HepG2 (cell line): Measurements from ENCODE around the gene RASL12. TPM values are rescaled to one million over a fixed set of nuclear protein-coding genes. Genes with fewer than 3 reads are reported as not detected.

Experiments
- AGO2 ChIP-seq: fragments of 200-400 bp; formaldehyde crosslinking; optimal IDR thresholded peaks from 2 replicates; pipeline ENCODE3; 2017; ENCODE audit warnings: mild to moderate bottlenecking, low read depth, low read length, moderate library complexity
- BRF2 ChIP-seq: sonication (generic); formaldehyde crosslinking; IDR thresholded peaks from 2 replicates; pipeline ENCODE4 v1.8.1; 2022; ENCODE audit warnings: mild to moderate bottlenecking, missing genetic modification reagents
- CREM ChIP-seq, 2 experiments: sonication (generic) in 1 of 2; formaldehyde crosslinking in 1 of 2; IDR thresholded peaks; 2 replicates each; pipeline versions ENCODE4 v1.4.0 to v1.6.1; 2016 to 2020; ENCODE audit warnings: antibody characterized with exemption in 1 of 2, mild to moderate bottlenecking in 1 of 2, missing genetic modification reagents in 1 of 2
- FOXK1 ChIP-seq: sonication (generic); formaldehyde crosslinking; IDR thresholded peaks from 2 replicates; pipeline ENCODE4 v1.4.0; 2020; ENCODE audit warnings: low read depth, missing genetic modification reagents, borderline replicate concordance
- HDAC1 ChIP-seq: sonication (generic); formaldehyde crosslinking; IDR thresholded peaks from 2 replicates; pipeline ENCODE4 v1.5.1; 2020; ENCODE audit warnings: mild to moderate bottlenecking, missing genetic modification reagents
- JUN ChIP-seq: sonication (generic); formaldehyde crosslinking; IDR thresholded peaks from 2 replicates; pipeline ENCODE4 v1.4.0; 2020; ENCODE audit warnings: mild to moderate bottlenecking, missing genetic modification reagents
- PAX8 ChIP-seq: sonication (generic); formaldehyde crosslinking; IDR thresholded peaks from 2 replicates; pipeline ENCODE4 v1.8.0; 2022; ENCODE audit warnings: mild to moderate bottlenecking, missing genetic modification reagents, borderline replicate concordance
- REST ChIP-seq, 2 experiments: IDR thresholded peaks; 2 replicates each; pipeline ENCODE4 v1.6.1; 2011 to 2012; ENCODE audit warnings: low read length in 2 of 2, borderline replicate concordance in 1 of 2, low read depth in 1 of 2, mild to moderate bottlenecking in 1 of 2, moderate library complexity in 1 of 2
- SIN3A ChIP-seq: IDR thresholded peaks from 2 replicates; pipeline ENCODE4 v1.6.1; 2011; ENCODE audit warnings: low read depth, mild to moderate bottlenecking, control low read depth, low read length, borderline replicate concordance
- TGIF2 ChIP-seq: IDR thresholded peaks from 2 replicates; pipeline ENCODE4 v1.6.1; 2016; ENCODE audit warnings: control low read depth, missing compliant biosample characterization
- ZBTB1 ChIP-seq: sonication (generic); formaldehyde crosslinking; IDR thresholded peaks from 2 replicates; pipeline ENCODE4 v1.4.0; 2020; ENCODE audit warnings: missing genetic modification reagents, borderline replicate concordance
- ZKSCAN1 ChIP-seq: fragments of 150-350 bp; IDR thresholded peaks from 2 replicates; pipeline ENCODE4 v1.6.1; 2014; ENCODE audit warnings: low read length
- ZNF614 ChIP-seq: IDR thresholded peaks from 2 replicates; pipeline ENCODE4 v1.6.1; 2018; ENCODE audit warnings: missing biosample characterization, missing genetic modification reagents, inconsistent platforms, borderline replicate concordance
- ZNF740 ChIP-seq: sonication (generic); formaldehyde crosslinking; IDR thresholded peaks from 2 replicates; pipeline ENCODE4 v1.4.0; 2020; ENCODE audit warnings: missing genetic modification reagents
- ZSCAN31 ChIP-seq: sonication (generic); formaldehyde crosslinking; IDR thresholded peaks from 2 replicates; pipeline ENCODE4 v1.5.0; 2020; ENCODE audit warnings: low read depth, mild to moderate bottlenecking, missing genetic modification reagents
- polyA plus RNA-seq, 8 experiments: library from polyadenylated mRNA; depleted of rRNA in 3 of 8; stranded (reverse) in 7 of 8; unstranded in 1 of 8; fragments of >200 nt; fragmentation: Illumina TruSeq in 4 of 8; extraction: Trizol in 4 of 8; gene quantifications; 2 replicates each; pipeline versions ENCODE4 v1.2.1 to v1.2.3, GENCODE V29; 2011 to 2016; ENCODE audit warnings: low read depth in 4 of 8, missing spikeins in 1 of 8, mixed read lengths in 1 of 8; ENCODE audit not compliant: insufficient read depth in 1 of 8
- total RNA-seq, 5 experiments: library from RNA; depleted of rRNA; stranded (reverse); fragments of >200 nt; fragmentation: Illumina TruSeq; extraction: Trizol; gene quantifications; 2 replicates each; pipeline ENCODE4 v1.2.3, GENCODE V29; 2016; ENCODE audit warnings: low read depth in 1 of 5
- TF ChIP-seq, protein P1 (sequence below): sonication (generic); formaldehyde crosslinking; IDR thresholded peaks from 2 replicates; pipeline ENCODE4 v1.8.1; 2023; ENCODE audit warnings: mild to moderate bottlenecking, missing genetic modification reagents
- TF ChIP-seq, protein P2 (sequence below): sonication (generic); formaldehyde crosslinking; IDR thresholded peaks from 2 replicates; pipeline ENCODE4 v1.8.1; 2023; ENCODE audit warnings: mild to moderate bottlenecking, missing genetic modification reagents
- TF ChIP-seq, protein P3 (sequence below): sonication (generic); formaldehyde crosslinking; IDR thresholded peaks from 2 replicates; pipeline ENCODE4 v1.4.0; 2020; ENCODE audit warnings: missing genetic modification reagents

RASL12 gene
- total and polyA plus RNA-seq, 2 of the 13 experiments (the other 11 are each of a cell fraction or from before 2014, with no cell fraction given), result 0.16 to 0.55 TPM

GRCh38 chr15:65028921-65029735 is 38.7 kb downstream of the RASL12 start, which contains the start of gene MTFMT (continued):
- TF ChIP-seq, protein P1, sequence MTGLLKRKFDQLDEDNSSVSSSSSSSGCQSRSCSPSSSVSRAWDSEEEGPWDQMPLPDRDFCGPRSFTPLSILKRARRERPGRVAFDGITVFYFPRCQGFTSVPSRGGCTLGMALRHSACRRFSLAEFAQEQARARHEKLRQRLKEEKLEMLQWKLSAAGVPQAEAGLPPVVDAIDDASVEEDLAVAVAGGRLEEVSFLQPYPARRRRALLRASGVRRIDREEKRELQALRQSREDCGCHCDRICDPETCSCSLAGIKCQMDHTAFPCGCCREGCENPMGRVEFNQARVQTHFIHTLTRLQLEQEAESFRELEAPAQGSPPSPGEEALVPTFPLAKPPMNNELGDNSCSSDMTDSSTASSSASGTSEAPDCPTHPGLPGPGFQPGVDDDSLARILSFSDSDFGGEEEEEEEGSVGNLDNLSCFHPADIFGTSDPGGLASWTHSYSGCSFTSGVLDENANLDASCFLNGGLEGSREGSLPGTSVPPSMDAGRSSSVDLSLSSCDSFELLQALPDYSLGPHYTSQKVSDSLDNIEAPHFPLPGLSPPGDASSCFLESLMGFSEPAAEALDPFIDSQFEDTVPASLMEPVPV (CRISPR knock-in tag), result no peak
- TF ChIP-seq BRF2 (0 out of 2 replicates have a peak, but pooled peaks have one; percentile 35), REST (IDR thresholded peaks at IDR 0.05; ENCODE audit: borderline replicate concordance in 1 of 2, low read depth in 1 of 2, low read length in 2 of 2) (no peak), ZSCAN31 (CRISPR knock-in tag) (no peak), FOXK1 (CRISPR knock-in tag) (no peak), AGO2 (peak; percentile 85), ZBTB1 (CRISPR knock-in tag) (no peak), JUN (no peak), HDAC1 (peak; percentile 66), PAX8 (peak; percentile 41; the same call in 1 of the 2 replicates), ZNF614 (CRISPR knock-in tag) (no peak), CREM (IDR thresholded peaks at IDR 0.05) (no peak), CREM (CRISPR knock-in tag; IDR thresholded peaks at IDR 0.05) (no peak), ZKSCAN1 (no peak), ZNF740 (CRISPR knock-in tag) (no peak), SIN3A (peak; percentile 36; the same call in 1 of the 2 replicates), TGIF2 (CRISPR knock-in tag) (peak; percentile 41; the same call in 1 of the 2 replicates)
- TF ChIP-seq, protein P2, sequence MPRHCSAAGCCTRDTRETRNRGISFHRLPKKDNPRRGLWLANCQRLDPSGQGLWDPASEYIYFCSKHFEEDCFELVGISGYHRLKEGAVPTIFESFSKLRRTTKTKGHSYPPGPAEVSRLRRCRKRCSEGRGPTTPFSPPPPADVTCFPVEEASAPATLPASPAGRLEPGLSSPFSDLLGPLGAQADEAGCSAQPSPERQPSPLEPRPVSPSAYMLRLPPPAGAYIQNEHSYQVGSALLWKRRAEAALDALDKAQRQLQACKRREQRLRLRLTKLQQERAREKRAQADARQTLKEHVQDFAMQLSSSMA (CRISPR knock-in tag), result no peak
- TF ChIP-seq, protein P3, sequence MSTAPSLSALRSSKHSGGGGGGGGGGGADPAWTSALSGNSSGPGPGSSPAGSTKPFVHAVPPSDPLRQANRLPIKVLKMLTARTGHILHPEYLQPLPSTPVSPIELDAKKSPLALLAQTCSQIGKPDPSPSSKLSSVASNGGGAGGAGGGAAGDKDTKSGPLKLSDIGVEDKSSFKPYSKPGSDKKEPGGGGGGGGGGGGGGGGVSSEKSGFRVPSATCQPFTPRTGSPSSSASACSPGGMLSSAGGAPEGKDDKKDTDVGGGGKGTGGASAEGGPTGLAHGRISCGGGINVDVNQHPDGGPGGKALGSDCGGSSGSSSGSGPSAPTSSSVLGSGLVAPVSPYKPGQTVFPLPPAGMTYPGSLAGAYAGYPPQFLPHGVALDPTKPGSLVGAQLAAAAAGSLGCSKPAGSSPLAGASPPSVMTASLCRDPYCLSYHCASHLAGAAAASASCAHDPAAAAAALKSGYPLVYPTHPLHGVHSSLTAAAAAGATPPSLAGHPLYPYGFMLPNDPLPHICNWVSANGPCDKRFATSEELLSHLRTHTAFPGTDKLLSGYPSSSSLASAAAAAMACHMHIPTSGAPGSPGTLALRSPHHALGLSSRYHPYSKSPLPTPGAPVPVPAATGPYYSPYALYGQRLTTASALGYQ (CRISPR knock-in tag), result peak; percentile 55; the same call in 1 of the 2 replicates
